Heart left ventricle (tissue), 16 donors: ENCODE results near the gene PTPRN2. TPM values are rescaled to one million over a fixed set of nuclear protein-coding genes. Genes with fewer than 3 reads are reported as not detected.

Source experiments
- ATAC-seq, 4 donors: fragments of 200-7000 bp; cut with Tn5 transposase; one replicate each; pipeline ENCODE4 v1.9.1; 2020 to 2022; ENCODE audit warnings: moderate library complexity in 4 of 4, mild to moderate bottlenecking in 3 of 4, moderate number of reproducible peaks in 1 of 4
- DNase-seq, 5 donors: peaks; one replicate each; pipeline ENCODE4 v3.0.0-alpha.2; 2020
- H3K27ac ChIP-seq, 12 donors: fragments of 200-600 bp; sonication (generic) in 4 of 12; one replicate each; pipeline versions ENCODE4 v1.5.0 to v1.8.0; 2016 to 2022; ENCODE audit warnings: mild to moderate bottlenecking in 2 of 12
- H3K27me3 ChIP-seq, 9 donors: fragments of 200-600 bp; sonication (generic) in 2 of 9; one replicate each; pipeline versions ENCODE4 v1.5.1 to v1.8.0; 2016 to 2022; ENCODE audit warnings: mild to moderate bottlenecking in 3 of 9
- H3K36me3 ChIP-seq, 9 donors: fragments of 200-600 bp; sonication (generic) in 2 of 9; one replicate each; pipeline versions ENCODE4 v1.5.0 to v1.8.0; 2018 to 2022; ENCODE audit warnings: mild to moderate bottlenecking in 2 of 9
- H3K4me1 ChIP-seq, 12 donors: fragments of 200-600 bp; sonication (generic) in 4 of 12; one replicate each; pipeline versions ENCODE4 v1.5.0 to v1.8.0; 2016 to 2022; ENCODE audit warnings: mild to moderate bottlenecking in 3 of 12
- H3K4me3 ChIP-seq, 12 donors: fragments of 200-600 bp; sonication (generic) in 4 of 12; one replicate each; pipeline versions ENCODE4 v1.5.0 to v1.8.0; 2017 to 2022; ENCODE audit warnings: mild to moderate bottlenecking in 9 of 12, moderate library complexity in 4 of 12
- H3K9me3 ChIP-seq, 12 donors: fragments of 200-600 bp; sonication (generic) in 4 of 12; one replicate each; pipeline versions ENCODE4 v1.5.0 to v1.8.0; 2016 to 2022; ENCODE audit warnings: mild to moderate bottlenecking in 1 of 12
- POLR2A ChIP-seq, 2 donors: fragments of 450-650 bp; IDR thresholded peaks; one replicate each; pipeline ENCODE4 v1.6.1; 2017; ENCODE audit warnings: antibody characterized with exemption in 2 of 2, mild to moderate bottlenecking in 2 of 2, moderate library complexity in 2 of 2
- WGBS, 4 donors: extraction: QIAGEN DNeasy Blood & Tissue Kit in 2 of 4; methylation state at CpG; one replicate each; pipeline versions ENCODE4 v1.1.5 to v1.1.7; 2013 to 2018; 5-methylcytosine and 5-hydroxymethylcytosine counted together
- intact Hi-C, 10 donors: fragments of 100-400 bp; cut with DNase I; formaldehyde crosslinking; loops; one replicate each; pipeline versions ENCODE4 v1.11.1 to v1.14.2; 2022
- polyA plus RNA-seq, 2 donors: library from polyadenylated mRNA; stranded (reverse); fragments of 200-250 nt; gene quantifications; one replicate each; pipeline ENCODE4 v1.2.3, GENCODE V29; 2013
- total RNA-seq, 9 donors: library from RNA; depleted of rRNA in 2 of 9; stranded (reverse); fragments of >200 nt in 2 of 9; fragmentation: NEBNext Ultra II Directional in 3 of 9; extraction: Animal tissue kit (Norgen Biotek cat#: 25700) in 3 of 9; gene quantifications; one replicate each; pipeline versions ENCODE4 v1.1.0 to v1.2.4, GENCODE V29; 2016 to 2023
- TF ChIP-seq, protein P1 (sequence below), 12 donors: fragments of 200-600 bp; sonication (generic) in 4 of 12; IDR thresholded peaks; one replicate each; pipeline versions ENCODE4 v1.5.0 to v1.8.0; 2018 to 2022; ENCODE audit warnings: antibody characterized with exemption in 12 of 12, mild to moderate bottlenecking in 5 of 12
- donor health status: ischemic (EF 13 %, LVEDD 7.1; RV severe dilation, severe dysfunction).
- donor health status: healthy with polysubstance abuse.
- donor health status: DM: no; HTN: yes; CAD: no.
- donor health status: DM: no; HTN: no; CAD: no.
- donor health status: ischemic (EF 25% LVEDD 6.9; RV normal size, moderate dysfunction).
- donor health status: ischemic (EF 25% LVEDD 5.7; RV mildly dilated, moderate dysfunction).
- donor health status: healthy.
- donor health status: DM: yes; HTN: yes; CAD: no.
- donor health status: ischemic (EF 35%, LVEDD 5.7; RV mildly dilated, moderate dysfunction).
- donor health status: nonischemic (EF 11% LVEDD 7.7; RV severe dilation, severe dysfunction).
- donor health status: DM: yes; HTN: yes; CAD: no.
- donor health status: PGD.
- donor health status: ischemic (EF 29% LVEDD 5.4; RV normal size, mild dysfunction).
- donor health status: nonischemic (EF 23%, LVEDD 6.1; RV moderate dilation, normal function).

PTPRN2 gene
- total and polyA plus RNA-seq, 11 donors, result 0.61 to 2.3 (median 1.3) TPM

- intact Hi-C loops, result no loop called here
- Histone ChIP-seq H3K27me3 (peaks cover 0 to 16% (median 0%) of the 10 kb centered on the region in 9 donors), H3K4me3 (no peak overlapping the region), H3K4me1 (no peaks in the 10 kb centered on the region), H3K36me3 (no peaks in the 10 kb centered on the region), H3K27ac (no peak overlapping the region), H3K9me3 (no peaks in the 10 kb centered on the region)
- peak in 1 of 5 donors; percentile 27 for DNase-seq
- 80 to 86% (median 83%) methylated on average over 11 of the region's 11 CpGs for WGBS, 4 donors
- TF ChIP-seq POLR2A (IDR thresholded peaks at IDR 0.05), result no peak
- TF ChIP-seq, protein P1, sequence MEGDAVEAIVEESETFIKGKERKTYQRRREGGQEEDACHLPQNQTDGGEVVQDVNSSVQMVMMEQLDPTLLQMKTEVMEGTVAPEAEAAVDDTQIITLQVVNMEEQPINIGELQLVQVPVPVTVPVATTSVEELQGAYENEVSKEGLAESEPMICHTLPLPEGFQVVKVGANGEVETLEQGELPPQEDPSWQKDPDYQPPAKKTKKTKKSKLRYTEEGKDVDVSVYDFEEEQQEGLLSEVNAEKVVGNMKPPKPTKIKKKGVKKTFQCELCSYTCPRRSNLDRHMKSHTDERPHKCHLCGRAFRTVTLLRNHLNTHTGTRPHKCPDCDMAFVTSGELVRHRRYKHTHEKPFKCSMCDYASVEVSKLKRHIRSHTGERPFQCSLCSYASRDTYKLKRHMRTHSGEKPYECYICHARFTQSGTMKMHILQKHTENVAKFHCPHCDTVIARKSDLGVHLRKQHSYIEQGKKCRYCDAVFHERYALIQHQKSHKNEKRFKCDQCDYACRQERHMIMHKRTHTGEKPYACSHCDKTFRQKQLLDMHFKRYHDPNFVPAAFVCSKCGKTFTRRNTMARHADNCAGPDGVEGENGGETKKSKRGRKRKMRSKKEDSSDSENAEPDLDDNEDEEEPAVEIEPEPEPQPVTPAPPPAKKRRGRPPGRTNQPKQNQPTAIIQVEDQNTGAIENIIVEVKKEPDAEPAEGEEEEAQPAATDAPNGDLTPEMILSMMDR (IDR thresholded peaks at IDR 0.05), result no peak
- no peak for ATAC-seq
These were observed 986.1 kb downstream of the PTPRN2 start for GRCh38 chr7:157601530-157601929.

DNA sequence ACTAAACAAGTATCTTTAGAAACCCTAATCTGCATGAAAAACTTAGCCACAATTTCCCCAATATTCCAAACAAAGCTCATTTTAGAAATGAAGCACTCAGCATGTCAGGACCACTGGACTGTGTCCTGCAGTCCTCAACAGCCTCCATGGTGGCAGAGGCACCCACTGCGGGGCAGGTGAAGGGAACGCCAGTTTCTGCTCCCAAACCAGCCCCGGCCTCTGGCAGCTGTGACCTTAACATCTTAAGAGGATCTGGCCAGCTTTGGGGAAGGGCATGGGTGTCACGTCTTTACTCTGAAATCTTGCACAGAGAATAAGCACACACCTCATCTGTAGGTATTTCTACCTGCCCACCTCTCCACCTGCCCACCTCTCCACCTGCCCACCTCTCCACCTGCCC lies 988.1 kb downstream of the PTPRN2 start:
- Histone ChIP-seq H3K4me3 (no peak overlapping the region), H3K36me3 (no peaks in the 10 kb centered on the region), H3K9me3 (no peaks in the 10 kb centered on the region), H3K27me3 (peaks cover 0 to 5% (median 0%) of the 10 kb centered on the region in 9 donors), H3K4me1 (no peaks in the 10 kb centered on the region), H3K27ac (no peak overlapping the region)
- DNase-seq (no peak), ATAC-seq (no peak)
- no peak for TF ChIP-seq POLR2A (IDR thresholded peaks at IDR 0.05)
- TF ChIP-seq, protein P1 (IDR thresholded peaks at IDR 0.05), result no peak
- 82 to 94% (median 85%) methylated on average over 1 to 4 of the region's 4 CpGs for WGBS, 4 donors
- intact Hi-C loops, result no loop called here

DNA sequence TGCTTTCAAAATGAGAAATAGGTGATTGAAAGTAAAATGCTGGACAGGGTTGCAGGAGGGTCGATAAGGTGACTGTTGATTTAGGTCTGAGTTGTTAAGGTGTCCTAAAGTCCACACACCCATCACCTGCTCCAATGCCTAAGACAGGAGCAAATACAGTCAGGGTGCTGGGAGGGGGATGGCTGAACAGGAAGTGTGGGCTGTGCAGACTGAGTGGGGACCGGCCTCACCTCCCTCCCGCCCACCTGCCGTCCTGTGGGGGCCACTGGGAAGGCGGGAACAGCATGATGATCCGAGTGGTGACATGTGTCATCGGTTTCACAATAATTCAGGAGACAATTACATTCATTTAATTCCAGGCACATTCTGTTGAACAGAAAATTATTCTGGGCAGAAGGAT lies 990.1 kb downstream of the PTPRN2 start:
- TF ChIP-seq, protein P1 (IDR thresholded peaks at IDR 0.05), result no peak
- TF ChIP-seq POLR2A (IDR thresholded peaks at IDR 0.05), result no peak
- no peaks in the 10 kb centered on the region for H3K36me3 ChIP-seq
- H3K4me3 ChIP-seq, result no peak overlapping the region
- H3K27ac ChIP-seq, result no peak overlapping the region
- no peaks in the 10 kb centered on the region for H3K4me1 ChIP-seq
- intact Hi-C loops, result no loop called here
- H3K9me3 ChIP-seq, result no peaks in the 10 kb centered on the region
- DNase-seq (no peak), ATAC-seq (no peak)
- 64 to 71% (median 66%) methylated on average over 6 to 7 of the region's 7 CpGs for WGBS, 4 donors
- H3K27me3 ChIP-seq, result no peaks in the 10 kb centered on the region

- Histone ChIP-seq H3K27ac (no peak overlapping the region), H3K36me3 (no peaks in the 10 kb centered on the region), H3K4me1 (no peaks in the 10 kb centered on the region), H3K9me3 (no peaks in the 10 kb centered on the region), H3K27me3 (peaks cover 0 to under 1% (median 0%) of the 10 kb centered on the region in 9 donors), H3K4me3 (no peak overlapping the region)
- DNase-seq (peak in 1 of 5 donors; percentile 22), ATAC-seq (no peak)
- 68 to 71% (median 70%) methylated on average over 15 of the region's 15 CpGs for WGBS, 4 donors
- intact Hi-C loops, result no loop called here
- TF ChIP-seq, protein P1 (IDR thresholded peaks at IDR 0.05), result no peak
- TF ChIP-seq POLR2A (IDR thresholded peaks at IDR 0.05), result no peak
These were observed 990.7 kb downstream of the PTPRN2 start for GRCh38 chr7:157596881-157597280.
